Subcutaneous adipose tissue (tissue), 4 donors: ENCODE measurements around the gene FCHSD2. TPM values are rescaled to one million over a fixed set of nuclear protein-coding genes. Genes with fewer than 3 reads are reported as not detected.

Experiments
- total RNA-seq, 4 donors: library from RNA; depleted of rRNA; stranded (reverse); fragments of >200 nt; gene quantifications; one replicate each; pipeline ENCODE4 v1.1.0, GENCODE V29; 2016
- TF ChIP-seq, protein P1 (sequence below): fragments of 450-650 bp; IDR thresholded peaks from one replicate; pipeline ENCODE4 v1.5.1; 2016; ENCODE audit warnings: low read depth, mild to moderate bottlenecking, control low read depth, antibody characterized with exemption, moderate library complexity

The FCHSD2 gene
- total RNA-seq, 4 donors from 2014 or later = 26.2 to 34.7 (median 30.0) TPM

DNA sequence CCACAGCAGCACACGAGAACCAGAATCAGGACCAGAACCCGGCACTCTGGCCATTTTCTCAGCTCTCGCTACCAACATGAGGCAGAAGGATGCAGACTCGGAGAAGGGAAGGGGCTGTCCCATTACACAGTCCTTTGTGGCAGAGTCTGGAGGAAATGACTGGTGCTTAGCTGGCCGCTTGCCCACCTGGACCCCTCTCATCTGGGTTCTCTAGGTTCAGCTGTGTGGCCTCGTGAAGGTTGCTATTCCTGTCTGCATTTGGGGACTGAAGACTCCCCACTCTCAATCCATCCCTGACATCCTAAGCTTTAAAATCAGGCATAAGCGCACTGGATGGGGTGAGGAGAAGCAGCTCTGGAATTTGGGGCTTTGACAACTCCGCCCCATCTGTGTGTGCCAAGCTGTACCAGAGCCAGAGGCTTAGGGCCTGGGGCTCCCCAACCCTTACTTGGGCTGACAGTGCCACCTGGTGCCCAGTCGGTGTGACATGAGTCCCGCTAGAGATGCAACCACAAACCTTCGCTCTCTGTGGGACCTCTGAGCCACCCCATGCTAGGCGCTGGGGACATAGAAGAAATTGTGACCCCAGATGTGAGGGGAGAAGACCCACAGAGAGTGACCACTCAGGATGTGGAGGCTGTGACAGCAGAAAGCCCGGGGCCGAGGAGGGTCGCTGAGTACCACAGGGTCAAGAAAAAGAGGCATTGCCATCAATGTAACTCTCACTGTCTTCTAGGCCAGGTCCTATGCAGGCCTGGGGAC is 35.8 kb upstream of the FCHSD2 start:
- TF ChIP-seq, protein P1, sequence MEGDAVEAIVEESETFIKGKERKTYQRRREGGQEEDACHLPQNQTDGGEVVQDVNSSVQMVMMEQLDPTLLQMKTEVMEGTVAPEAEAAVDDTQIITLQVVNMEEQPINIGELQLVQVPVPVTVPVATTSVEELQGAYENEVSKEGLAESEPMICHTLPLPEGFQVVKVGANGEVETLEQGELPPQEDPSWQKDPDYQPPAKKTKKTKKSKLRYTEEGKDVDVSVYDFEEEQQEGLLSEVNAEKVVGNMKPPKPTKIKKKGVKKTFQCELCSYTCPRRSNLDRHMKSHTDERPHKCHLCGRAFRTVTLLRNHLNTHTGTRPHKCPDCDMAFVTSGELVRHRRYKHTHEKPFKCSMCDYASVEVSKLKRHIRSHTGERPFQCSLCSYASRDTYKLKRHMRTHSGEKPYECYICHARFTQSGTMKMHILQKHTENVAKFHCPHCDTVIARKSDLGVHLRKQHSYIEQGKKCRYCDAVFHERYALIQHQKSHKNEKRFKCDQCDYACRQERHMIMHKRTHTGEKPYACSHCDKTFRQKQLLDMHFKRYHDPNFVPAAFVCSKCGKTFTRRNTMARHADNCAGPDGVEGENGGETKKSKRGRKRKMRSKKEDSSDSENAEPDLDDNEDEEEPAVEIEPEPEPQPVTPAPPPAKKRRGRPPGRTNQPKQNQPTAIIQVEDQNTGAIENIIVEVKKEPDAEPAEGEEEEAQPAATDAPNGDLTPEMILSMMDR = no peak

DNA sequence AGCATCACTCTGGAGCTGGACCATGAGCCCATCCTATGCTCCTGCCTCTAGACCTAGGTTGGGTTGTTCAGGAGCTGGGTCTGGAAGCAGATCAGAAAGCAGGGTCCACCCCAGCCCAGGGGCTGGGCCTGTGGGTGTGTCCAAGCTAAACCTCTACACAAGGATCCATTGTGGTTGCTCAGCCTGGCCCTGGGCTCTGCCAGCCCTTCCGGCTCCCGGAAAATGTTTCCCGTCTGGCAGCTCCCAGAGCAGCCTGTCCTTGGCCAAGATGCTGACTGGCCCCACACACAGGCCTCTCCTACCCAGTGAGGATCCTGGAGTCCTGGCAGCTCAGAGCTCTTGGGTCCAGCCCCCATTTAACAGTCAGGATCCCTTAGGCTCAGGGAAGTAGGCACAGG is 35.3 kb upstream of the FCHSD2 start:
- TF ChIP-seq, protein P1 = no peak

DNA sequence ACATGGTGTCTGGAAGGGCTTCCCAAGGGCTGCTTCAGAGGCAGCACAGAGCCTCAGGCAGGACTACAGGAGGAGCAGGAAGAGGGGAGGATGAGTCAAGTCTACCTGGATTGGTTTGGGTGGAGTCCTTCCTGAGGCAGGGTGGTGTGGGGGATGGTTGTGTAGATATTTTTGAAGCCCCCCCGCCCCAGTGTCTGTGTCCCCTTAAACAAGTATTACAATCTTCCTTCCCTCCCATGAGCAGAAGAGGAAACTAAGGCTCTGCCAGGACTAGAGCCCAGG is 34.7 kb upstream of the FCHSD2 start:
- TF ChIP-seq, protein P1 = no peak

DNA sequence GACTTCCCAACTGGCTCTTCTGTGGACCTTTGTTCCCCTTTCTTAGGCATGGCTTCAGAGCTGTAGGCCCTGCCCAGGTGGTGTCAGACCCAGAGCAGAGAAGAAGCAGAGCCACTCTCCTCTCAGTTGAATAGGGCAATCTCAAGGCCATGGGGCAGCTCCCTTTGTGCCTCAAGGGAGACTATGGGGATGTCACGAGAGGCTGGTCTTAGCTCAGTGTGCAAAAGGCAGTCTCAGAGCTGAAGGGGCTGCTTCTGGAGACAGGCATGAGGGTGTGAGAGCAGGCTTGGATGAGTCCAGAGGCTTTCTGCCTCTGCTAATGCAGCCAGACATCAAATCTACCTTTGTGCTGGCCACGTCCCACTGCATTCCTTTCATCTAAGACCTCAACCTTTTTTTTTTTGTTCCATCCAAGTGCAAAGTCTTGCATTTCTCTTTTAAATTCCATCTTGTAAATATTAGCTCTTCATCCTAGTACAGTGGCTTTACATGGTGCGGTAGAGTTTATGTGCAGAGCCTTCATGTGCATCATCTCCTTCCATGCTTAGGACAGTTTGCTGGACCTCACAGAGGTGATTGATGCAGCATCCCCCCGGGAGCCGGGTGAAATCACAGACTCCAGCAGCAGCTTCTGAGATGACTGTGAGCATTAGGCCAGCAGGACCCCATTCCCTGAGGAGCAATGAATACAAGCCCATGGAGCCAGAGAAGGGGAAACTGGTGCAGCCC is 34.2 kb upstream of the FCHSD2 start:
- TF ChIP-seq, protein P1 = no peak

DNA sequence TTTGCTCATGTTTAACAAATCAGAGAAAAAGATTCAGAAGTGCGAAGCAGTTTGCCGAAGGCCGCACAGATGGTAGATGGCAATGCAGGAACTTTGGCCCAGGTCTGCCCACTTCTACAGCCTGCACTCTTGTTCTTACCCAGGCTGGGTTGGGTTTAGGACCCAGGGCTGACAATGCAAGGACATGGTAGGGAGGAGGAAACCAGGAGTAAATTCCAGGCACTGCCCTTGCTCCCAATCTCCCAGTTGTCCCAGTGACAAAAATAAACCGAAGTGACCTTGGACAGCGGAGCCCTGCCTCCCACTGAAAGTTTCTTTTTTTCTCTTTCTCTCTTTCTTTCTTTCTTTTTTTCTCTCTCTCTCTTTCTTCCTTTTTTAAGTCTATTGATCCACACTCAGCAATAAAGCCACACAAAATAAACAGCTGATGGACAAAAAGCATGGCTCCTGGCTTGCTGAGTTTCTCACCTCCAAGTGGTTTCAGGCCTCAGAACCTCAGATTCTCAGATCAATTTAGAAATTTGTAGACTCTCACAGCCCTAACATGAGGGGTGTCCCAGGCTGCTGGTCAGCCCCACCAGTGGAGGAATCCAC is 33.5 kb upstream of the FCHSD2 start:
- TF ChIP-seq, protein P1 = no peak

DNA sequence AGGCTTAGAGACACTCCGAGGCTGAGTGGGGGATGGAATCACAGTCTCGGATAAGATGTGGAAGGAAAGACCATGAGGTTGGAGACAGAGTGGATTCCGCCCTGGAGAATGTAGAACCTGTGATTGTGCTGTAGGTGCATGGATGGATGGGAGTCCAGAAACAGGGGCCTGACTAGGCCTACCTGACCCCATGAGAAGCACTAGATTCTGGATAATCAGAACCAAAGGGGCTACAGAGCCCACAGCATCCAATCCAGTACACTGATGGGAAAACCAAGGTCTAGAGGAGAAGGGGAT is 32.3 kb upstream of the FCHSD2 start:
- TF ChIP-seq, protein P1 = no peak

DNA sequence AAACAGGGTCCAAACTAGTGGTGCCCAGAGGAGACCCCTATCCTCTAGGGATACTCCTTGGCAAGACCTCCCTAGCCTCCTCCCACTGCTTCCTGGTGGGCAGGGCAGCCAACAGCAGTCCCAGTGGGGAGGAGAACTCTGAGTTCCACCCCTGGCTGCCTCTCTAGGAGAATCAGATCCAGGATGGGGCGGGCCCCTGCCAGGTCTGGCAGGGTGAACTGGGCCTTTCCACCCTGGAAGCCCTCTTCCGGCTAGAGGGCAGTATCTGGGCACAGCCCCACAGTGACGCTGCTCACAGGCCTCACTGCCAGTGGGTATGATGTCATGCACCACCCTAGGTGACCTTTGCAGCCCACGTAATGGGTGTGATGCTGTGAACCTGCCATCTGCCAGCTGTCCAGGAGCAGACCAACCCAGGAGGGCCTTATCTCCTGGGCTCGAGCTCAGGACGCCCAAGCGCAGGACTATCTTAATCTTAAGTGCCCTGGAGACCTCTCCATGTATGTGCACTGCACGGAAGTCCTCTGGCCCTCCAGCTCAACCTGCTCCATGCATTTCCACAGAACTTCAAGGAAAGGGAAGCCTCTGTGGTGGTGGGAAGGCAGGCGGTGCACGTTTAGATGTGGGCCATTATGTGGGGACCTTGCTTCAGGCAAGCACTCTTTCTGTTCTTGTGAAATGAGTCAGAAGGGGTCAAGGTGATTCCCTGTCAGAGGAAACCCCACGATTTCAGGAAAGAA is 31.8 kb upstream of the FCHSD2 start:
- TF ChIP-seq, protein P1 = no peak
